ENCODE measurements around the gene CLCN2.

The CLCN2 gene

GRCh38 chr3:184380627-184381260 lies 19.3 kb upstream of the CLCN2 start:
- DNase-seq (ENCODE audit: low spot score) = no peak

- peak; percentile 19 for DNase-seq (ENCODE audit: low spot score)
Observed at GRCh38 chr3:184380185-184380626, 18.8 kb upstream of the CLCN2 start.

GRCh38 chr3:184379358-184380184 lies 18.2 kb upstream of the CLCN2 start, which contains the start of gene CHRD:
Gene CHRD, plus strand, starts transcription at chr3:184380054. Its CDS starts 265 bp downstream, at chr3:184380319.
- no peak for DNase-seq (ENCODE audit: low spot score)

- DNase-seq (ENCODE audit: low spot score) = no peak
Observed at GRCh38 chr3:184378651-184379357, 17.4 kb upstream of the CLCN2 start.

- DNase-seq (ENCODE audit: low spot score) = no peak
Observed at GRCh38 chr3:184377882-184378445, 16.6 kb upstream of the CLCN2 start, which contains the start of gene THPO. Gene THPO, minus strand, starts transcription at chr3:184378207. Its CDS starts 1,948 bp downstream, at chr3:184376259.

- no peak for DNase-seq (ENCODE audit: low spot score)
Observed at GRCh38 chr3:184377374-184377773, 16.0 kb upstream of the CLCN2 start.

GRCh38 chr3:184375747-184376461 lies 14.5 kb upstream of the CLCN2 start:
- no peak for DNase-seq (ENCODE audit: low spot score)

- DNase-seq (ENCODE audit: low spot score) = no peak
Observed at GRCh38 chr3:184373422-184373821, 12.0 kb upstream of the CLCN2 start.

- no peak for DNase-seq (ENCODE audit: low spot score)
Observed at GRCh38 chr3:184372911-184373310, 11.5 kb upstream of the CLCN2 start.

GRCh38 chr3:184372296-184372821 lies 11.0 kb upstream of the CLCN2 start:
- DNase-seq (ENCODE audit: low spot score) = no peak

GRCh38 chr3:184371570-184372018 lies 10.2 kb upstream of the CLCN2 start:
- DNase-seq (ENCODE audit: low spot score) = peak; percentile 91

- peak; percentile 23 for DNase-seq (ENCODE audit: low spot score)
Observed at GRCh38 chr3:184368586-184369183, 7.3 kb upstream of the CLCN2 start.

- no peak for DNase-seq (ENCODE audit: low spot score)
Observed at GRCh38 chr3:184368116-184368515, 6.7 kb upstream of the CLCN2 start.

- DNase-seq (ENCODE audit: low spot score) = no peak
Observed at GRCh38 chr3:184366619-184367289, 5.3 kb upstream of the CLCN2 start.

- peak; percentile 98 for DNase-seq (ENCODE audit: low spot score)
Observed at GRCh38 chr3:184362668-184363546, 1.5 kb upstream of the CLCN2 start.

GRCh38 chr3:184361932-184362667 lies 695 bp upstream of the CLCN2 start:
- peak; percentile 76 for DNase-seq (ENCODE audit: low spot score)

- DNase-seq (ENCODE audit: low spot score) = no peak
Observed at GRCh38 chr3:184360929-184361531, 375 bp downstream of the CLCN2 start.
